T-helper 1 cell (primary cell): ENCODE results near the gene DYNC1H1.
A peak's percentile ranks its signal among the peaks of the same experiment; 100 is the strongest.

ENCODE experiments used
- DNase-seq, 5 donors: peaks; one replicate each; pipeline ENCODE4 v3.0.0-alpha.2; 2012 to 2020

DYNC1H1 gene

DNA sequence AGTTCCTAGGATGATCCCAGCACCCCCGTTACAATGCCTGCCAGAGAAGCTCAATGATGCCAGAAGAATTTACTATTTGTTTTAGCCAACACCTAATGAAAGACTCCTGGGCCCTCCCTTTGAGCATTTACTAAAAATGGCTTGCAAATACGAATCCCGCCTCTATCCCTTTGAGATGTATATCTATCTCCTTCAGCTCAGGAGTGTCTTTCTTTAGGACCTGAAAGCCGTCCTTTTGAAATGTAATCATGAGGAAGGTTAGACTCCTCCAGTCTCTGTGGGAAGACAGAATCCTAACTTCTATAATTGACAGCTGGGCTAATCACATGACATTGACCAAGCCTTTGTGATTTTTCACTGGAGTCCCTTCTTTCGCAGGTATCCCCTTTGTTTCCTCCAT is 19.2 kb upstream of the DYNC1H1 start:
- no peak for DNase-seq

DNA sequence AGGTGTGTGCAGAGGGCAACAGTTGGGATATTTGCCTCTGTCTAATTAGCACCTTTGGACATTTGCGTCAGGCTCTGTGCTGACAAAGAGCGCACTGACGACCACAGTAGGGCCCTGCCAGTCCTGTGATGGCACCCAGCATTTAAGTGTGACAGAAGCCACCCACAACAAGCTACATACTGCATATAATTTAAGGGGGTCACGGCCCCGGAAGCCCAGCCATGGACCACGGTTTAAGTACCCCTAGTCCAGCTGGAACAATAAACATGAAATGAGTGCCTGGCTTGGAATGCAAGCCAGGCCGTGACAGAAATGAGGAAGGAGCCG is 16.8 kb upstream of the DYNC1H1 start:
- DNase-seq, result no peak

DNA sequence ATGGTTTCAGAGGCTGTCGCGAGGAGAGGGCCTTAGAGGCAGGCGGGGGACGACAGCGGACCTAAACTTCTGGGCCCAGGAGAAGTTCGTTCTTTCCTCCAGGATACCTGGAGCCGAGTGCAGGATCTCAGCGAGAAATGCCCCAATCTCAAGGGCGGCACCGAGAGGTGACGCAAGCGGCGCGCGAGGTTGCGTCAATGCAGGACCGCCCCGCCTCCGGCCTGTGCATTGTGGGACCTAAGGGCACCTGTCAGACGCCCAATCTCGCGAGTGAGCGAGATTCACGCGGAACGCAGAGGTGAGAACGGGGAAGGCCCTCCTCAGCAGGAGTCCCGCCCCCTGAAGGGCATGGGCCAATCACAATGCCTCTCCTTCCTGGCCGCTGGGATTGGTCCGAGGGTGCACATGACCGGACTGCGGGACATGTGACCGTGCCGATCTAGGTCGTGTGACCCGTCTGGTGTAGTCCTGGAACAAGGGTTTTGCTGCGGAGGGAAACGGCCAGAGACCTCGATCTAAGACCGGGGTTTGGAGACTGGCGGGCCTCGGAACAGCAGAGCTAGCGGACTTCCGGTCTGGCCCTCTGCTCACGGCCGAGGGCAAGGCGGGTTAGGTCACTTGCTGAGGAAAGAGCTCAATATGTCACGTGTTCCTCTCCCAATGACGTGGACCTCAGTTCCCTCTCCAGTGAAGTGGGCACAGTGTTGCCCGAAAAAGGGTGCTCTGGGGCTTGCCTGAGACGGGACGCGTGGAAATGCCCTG is 16.3 kb upstream of the DYNC1H1 start:
- DNase-seq, result peak; percentile 98 to 100 (median 99)

DNA sequence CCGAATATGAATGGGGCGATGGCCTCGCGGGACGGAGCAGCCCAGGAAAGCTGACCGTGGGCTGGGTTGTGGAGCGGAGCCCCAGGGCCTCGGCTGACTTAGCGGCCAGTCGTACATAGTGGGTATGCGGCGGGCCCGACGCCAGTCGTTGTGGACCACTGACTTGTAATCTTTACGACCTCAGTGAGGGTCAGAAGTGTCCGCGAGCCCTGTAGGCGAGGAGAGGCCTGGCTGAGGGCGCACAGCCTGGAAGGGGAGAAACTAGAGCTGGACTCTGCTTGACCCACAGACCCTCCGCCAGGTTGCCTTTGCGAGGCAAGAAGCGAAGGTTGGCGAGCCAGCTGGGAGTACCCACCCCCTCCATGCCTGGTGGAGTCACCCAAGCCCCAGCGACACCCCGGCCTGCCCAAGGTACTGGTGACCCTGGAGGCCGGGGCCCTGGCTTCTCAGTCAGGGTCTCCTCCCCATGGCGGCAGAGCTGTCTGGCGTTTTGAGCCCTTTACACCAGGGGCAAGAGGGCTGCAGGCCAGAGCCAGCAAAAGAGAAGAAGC is 15.6 kb upstream of the DYNC1H1 start:
- no peak for DNase-seq

DNA sequence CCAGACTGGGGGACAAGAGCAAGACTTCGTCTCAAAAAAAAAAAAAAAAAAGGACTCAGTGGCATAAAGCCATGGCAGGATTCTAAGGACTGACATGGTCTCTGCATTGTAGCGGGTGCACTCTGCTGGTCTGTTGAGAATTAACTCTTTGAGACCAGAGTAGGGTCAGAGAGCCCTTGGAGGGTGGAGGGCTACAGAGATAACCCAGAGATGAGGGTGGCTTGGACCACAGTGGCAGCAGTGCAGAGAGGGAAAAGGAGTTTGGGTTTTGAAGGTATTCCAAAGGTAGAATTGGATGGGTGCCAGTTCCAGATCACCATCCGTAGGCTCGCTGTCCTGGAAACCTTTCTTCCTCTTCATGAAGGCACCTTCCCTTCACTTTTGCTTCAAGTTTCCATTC is 14.3 kb upstream of the DYNC1H1 start:
- DNase-seq, result no peak

DNA sequence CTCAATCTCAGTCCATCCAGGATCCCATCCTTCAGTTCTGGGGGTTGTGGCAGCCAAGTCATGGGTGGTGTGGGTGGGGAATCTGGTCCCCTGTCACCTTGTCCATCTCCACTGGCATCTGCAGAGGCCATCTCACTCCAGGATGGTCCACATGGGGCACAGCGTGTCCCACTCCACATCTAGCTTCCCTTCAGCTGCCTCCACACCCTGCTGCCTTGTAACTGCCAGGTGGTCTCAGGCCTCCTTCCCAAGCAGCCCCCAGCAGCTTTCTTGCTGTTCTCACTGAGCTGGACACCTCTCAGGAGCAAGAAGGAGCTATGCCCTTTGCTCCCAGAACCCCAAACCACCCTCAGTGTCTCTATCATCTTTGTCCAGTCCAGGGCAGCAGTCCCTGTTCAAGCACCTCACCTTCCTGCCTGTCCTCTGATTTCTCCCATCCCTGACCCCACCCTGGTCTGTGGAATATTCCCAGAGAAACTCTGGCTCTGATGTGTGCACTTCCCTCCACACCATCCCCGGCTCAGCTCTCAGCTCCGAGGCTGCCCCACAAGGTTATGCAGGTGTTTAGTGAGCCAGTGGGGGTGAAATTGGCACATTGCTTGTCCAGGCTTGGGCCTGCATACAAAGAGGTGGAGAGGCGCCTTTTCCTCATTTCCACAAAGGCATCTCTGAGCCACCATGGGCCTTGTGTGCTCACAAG is 13.7 kb upstream of the DYNC1H1 start:
- DNase-seq, result no peak

DNA sequence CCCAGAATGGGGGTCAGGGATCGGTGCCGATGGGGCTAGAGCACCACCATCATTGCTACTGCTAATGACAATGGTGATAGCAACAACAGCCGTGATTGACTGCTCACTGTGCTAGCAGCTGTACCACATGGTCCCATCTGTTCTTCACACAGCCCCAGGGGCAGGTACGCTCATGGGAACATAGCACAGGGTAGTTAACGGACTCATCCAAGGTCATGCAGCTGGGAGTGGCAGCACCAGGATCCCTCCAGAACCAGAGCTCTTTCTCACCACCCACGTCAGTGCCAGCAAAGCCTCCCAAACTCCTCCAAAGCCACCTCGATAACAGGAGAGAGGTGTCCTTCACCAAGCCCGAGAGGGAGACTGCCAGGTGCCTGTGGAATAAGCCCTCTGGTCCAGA is 11.2 kb upstream of the DYNC1H1 start:
- DNase-seq, result no peak

DNA sequence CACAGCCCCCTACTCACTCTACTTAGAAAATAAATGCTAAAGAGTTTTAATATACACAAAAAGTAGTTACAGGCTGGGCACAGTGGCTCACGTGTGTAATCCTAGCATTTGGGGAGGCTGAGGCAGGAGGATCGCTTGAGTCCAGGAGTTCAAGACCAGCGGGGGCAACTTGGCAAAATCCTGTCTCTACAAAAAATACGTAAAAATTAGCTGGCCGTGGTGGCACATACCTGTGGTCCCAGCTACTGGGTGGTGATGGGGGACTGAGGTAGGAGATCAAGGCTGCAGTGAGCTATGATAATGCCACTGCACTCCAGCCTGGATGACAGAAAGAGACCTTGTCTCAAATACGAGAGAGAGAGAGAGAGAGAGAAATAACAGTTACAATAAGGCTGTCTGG is 9.9 kb upstream of the DYNC1H1 start:
- DNase-seq, result no peak

DNA sequence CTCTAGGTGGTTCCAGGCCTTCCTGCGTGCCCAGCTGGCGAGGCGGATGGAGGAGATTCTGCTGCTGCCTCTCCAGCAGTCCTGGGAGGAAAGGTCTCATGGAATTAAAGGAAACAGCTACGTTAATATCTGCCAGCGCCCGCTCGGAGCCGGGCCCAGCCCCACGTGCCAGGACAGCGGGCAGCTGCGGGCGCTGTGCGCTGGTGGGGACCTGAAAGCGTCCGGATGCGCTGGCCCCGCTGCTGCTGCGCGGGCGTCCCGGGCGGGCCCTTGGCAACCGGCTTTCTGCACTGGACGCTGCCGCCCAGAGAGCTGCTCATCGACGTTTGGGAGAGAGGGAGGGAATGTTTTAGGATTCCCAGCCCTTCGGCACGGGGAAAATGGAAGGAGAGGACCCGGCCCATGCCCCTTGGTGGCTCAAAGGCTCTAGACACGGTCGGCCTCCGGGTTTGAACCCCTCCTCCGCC is 8.6 kb upstream of the DYNC1H1 start:
- no peak for DNase-seq

DNA sequence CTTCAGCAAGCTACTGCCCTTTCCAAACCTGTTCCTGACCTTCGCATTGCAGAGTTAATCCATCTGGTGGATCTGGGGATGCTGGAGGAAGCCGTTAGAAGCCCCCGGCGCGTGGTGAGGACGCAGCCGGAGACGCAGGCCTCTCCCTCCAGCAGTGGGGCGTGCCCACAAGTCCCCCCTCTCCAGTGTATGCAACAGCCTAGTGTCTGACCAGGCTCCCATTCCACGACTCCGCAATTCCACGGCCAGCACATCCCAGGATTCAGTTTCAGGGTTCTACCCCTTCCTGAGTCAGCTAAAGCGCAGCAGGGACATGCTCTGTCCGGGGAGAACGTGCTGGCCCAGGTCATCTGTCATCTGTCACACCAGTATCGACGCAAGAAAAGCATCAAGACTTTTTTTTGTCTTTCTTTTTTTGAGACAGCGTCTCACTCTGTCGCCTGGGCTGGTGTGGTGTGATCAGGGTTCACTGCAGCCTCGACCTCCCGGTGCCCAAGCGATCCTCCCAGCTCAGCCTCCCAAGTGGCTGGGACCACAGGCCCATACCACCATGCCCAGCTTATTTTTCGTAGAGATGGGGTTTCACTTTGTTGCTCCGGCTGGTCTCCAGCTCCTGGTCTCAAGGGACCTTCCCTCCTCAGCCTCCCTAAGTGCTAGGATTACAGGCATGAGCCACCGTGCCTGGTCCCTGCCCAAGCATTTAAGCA is 8.0 kb upstream of the DYNC1H1 start:
- DNase-seq, result no peak

DNA sequence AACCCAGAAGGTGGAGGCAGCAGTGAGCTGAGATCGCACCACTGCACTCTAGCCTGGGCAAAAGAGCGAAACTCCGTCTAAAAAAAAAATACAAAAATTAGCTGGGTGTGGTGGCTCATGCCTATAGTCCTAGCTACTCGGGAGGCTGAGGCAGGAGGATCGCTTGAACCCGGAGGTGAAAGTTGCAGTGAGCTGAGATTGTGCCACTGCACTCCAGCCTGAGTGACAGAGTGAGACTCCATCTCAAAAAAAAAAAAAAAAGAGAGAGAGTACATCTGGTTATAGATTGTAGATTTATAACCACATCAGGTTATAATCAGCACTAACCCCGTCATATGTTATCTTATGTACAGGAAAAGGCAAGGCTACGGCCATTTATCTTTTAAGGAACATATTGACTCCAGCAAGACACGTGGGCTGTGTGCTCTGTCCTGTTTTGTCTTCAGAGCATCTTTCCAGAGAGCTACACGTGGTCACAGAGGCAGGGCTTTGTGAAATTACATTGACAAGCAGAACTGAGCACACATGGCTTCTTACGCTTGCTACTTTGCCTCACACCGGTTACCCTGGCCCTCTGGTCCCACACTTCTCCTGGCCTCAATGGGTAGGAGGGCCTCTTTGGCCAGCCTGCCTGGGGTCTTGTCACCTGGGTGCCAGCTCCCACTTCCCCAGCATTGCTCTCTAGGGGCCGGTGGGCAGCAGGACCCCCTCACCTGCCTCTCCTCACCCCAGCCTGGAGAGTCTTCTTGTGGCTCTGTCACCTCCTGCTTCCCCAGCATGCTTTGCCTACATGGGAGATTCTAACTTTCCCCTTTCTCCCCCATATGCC is 6.8 kb upstream of the DYNC1H1 start:
- no peak for DNase-seq

DNA sequence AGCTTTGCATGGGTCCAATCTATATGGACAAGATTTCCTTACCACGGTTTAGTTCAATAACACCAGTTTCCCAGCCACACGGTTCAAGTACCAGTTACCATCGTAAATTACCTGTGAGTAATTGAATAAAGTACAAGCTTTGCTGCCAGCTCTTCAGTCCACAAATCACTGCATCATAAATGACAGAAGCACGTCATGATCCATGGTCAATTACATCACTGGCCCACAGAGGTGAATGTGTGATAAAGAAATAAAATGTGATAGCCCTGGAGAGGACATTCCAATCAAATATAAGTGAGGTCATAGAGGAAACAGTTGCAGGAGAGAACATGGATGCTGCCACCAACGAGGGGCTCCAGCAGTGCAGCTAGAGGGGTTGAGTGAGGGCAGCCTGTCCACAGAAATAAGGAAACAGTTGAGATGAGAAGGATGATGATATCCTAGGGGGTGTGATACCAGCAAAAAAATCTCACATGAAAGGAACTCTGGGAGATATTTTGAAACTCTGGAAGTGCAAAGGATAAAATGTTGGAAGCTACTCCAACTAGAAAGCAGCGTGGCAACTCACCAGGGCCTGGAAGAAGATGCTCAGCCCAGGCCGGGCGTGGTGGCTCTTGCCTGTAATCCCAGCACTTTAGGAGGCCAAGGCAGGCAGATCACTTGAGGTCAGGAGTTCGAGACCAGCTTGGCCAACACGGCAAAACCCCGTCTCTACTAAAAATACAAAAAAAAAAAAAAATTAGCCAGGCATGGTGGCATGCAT is 5.8 kb upstream of the DYNC1H1 start:
- DNase-seq, result no peak

DNA sequence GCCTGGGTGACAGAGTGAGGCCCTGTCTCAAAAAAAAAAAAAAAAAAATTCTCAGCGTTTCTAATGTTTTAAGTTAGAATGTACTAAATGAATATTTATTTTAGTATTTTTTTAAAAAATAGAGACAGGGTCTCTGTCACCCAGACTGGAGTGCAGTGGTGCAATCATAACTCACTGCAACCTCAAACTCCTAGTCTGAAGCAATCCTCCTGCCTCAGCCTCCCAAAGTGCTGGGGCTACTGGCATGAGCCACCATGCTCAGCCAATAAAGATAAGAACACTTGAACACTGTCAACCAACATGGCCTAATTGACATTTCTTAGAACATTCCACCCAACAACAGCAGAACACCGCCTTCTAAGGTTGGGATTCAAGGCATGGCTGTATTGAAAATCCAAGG is 5.1 kb upstream of the DYNC1H1 start:
- DNase-seq, result no peak

DNA sequence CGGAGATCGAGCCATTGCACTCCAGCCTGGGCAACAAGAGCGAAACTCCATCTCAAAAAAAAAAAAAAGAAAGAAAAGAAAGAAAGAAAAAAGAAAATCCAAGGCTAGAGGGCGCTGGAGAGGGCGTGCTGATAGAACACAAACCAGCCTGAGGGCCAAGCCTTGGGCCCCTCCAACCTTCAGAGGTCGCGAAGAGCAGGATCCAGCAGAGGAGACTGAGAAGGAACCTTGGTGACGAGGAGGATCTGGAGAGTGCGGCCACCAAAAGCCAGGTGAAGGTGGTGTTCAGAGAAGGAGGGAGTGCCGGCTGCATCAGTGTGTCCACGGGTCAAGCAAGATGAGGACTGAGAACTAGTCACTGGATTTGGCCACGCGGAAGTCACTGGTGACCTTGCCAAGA is 4.1 kb upstream of the DYNC1H1 start:
- peak in 1 of 5 donors; percentile 23 for DNase-seq

DNA sequence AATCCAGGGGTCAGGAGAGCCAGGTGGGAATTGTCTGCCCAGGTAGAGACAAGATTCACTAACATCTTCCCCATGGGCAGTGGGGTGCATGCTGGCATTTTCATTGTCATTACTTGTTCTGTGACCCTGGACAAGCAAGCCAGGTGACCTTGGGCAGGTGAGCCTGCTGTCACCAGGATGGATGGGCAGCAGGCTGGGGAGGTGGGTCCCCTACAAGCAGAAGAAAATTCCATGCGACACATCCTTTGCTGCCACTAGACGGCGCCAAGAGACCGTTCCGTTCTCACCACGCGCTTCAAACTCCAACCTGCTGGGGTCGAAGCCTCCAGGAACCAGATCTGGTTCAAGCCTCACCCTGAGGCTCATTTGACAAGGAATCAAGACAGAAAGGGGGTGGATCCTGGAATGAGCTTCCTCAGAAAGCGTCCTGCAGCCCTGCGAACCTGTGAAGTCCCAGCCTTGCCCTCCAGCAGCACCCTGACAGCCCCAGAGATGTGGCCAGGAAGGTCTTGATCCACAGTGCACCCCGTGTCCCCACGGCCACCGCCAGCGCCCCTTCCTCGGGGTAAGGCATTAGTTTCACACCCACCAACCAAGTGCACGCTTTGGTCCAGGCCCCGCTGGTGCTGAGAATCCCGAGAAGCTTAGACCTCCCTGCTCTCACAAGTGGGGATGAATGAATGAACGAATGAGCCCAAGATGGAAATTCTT is 3.2 kb upstream of the DYNC1H1 start:
- peak; percentile 43 to 81 (median 66) for DNase-seq

DNA sequence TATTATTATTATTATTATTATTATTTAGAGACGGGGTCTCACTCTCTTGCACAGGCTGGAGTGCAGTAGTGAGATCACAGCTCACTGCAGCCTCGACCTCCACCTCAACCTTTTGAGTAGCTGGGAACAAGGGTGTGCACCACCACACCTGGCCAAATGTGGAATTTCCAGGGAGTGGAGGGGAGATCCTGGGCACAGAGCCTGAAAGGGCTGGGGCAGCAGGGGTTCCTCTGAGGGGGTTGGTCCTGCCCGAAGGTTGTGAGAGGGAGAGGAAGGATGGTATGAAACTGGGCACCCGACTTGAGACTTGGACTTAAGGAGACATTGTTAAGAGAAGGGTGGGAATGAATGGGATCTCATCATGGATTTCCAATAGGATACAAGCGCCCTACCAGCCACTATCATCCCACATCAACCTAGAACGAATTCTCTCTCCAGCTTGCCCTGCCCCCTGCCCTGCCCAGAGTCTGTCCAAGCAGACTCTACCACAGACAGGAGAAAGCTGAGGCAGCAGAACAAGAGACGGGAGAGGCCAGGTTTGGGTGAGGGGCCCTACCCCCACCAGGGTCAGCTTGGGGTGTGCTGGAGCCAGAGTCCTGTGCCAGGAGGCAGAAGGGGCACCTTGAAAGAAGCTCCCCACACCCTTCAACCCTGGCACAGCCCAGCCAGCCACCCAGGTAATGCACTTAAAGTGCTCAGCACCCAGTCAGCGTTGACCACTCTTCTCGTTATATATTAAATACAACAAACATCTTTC is 2.4 kb upstream of the DYNC1H1 start:
- no peak for DNase-seq

DNA sequence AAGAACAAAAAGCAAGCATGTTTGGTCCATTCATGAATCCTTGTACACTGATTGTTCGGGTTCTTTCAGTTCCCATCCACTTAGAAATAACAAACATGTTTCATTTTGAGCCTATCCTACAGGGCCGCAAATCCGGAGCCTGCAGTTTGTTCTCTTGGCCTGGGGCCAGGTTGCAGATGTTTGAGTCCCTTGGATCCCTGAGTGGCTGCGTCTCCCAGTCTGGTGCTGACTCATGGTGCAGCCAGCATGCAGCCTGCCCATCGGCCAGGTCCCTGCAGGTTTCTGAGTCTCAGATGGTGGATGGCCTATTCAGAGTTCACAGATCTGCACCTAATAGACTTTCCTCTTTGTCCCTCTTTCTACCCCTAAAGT is 1.9 kb upstream of the DYNC1H1 start:
- DNase-seq, result no peak

DNA sequence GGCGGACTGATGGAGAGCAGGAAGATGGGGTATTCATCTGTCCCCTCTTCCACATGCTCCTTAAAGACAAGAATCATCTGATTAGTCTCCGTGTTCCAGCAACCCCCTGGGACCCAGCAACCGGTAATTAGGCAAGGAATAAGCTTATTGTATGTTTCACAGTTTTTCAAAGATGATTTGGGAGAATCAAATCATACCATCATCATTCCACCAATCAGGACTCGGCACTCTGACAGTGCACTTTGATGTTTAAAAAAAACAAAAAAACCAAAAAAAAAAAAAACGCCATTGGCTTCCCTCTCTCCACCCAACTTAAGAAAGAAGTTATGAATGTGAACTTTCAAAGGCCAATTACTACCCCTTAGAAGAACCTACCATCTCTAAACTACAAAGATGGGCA is 1.3 kb upstream of the DYNC1H1 start:
- DNase-seq, result no peak

DNA sequence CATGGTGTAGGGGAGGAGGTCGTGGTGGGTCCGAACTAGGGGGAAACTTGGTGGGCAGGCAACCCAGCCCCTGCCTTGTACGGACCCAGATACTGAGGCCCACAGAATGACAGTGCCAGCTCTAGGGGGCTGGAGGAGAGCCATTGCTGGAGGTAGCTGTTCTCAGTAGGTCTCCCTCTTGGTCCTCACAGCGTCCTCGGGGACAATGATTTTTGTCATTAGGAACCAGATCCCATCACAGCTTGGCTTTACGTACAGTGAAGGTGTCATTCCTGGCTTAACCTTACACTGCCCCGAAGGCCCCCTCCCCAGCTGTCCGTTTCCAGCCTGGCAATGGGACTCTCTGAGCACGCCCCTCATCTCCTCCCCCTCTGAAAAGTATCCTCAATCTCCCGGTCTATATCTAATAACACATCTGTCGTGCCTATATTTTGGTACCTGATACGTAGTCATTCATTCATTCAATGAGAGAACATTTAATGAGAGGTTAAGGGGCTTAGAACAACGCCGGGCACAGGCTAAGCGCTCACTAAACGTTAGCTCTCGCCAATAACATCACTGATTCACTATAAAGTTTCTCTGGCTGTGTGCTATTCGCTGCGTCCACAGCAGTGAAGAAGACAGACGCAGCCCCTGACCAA is 597 bp upstream of the DYNC1H1 start:
- no peak for DNase-seq

DNA sequence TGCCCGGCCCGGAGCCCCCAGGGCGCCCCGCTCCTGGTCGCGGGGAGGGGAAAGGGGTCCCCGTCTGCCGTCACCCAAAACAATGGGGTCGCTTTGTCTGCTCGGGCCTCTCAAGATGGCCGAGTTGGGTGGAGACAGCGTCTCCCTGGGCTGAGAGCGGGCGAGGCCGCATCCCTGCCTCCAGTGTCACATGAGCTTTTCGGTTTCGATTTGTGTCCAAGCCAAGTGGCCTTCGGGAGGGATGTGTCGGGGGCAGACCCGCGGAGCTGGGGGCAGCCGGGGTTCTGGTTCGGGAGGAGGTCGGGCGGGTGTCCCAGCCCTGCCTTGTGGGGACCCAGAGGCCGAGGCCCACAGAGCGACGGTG is 790 bp downstream of the DYNC1H1 start:
- peak; percentile 38 to 70 (median 53) for DNase-seq
